Upper lobe of right lung (tissue), 1 donor: ENCODE measurements around the gene CORT. TPM values are rescaled to one million over a fixed set of nuclear protein-coding genes. Genes with fewer than 3 reads are reported as not detected.

ENCODE experiments used
- ATAC-seq: fragments of 200-7000 bp; cut with Tn5 transposase; one replicate; pipeline ENCODE4 v1.9.1; 2020; ENCODE audit warnings: mild to moderate bottlenecking, moderate library complexity
- DNase-seq: peaks from one replicate; pipeline ENCODE4 v3.0.0-alpha.2; 2020
- H3K27ac ChIP-seq: fragments of 200-600 bp; one replicate; pipeline ENCODE4 v1.8.0; 2022
- H3K27me3 ChIP-seq: fragments of 200-600 bp; one replicate; pipeline ENCODE4 v1.8.0; 2022; ENCODE audit warnings: mild to moderate bottlenecking
- H3K36me3 ChIP-seq: fragments of 200-600 bp; one replicate; pipeline ENCODE4 v1.8.0; 2022
- H3K4me1 ChIP-seq: fragments of 200-600 bp; one replicate; pipeline ENCODE4 v1.8.0; 2022
- H3K4me3 ChIP-seq: fragments of 200-600 bp; one replicate; pipeline ENCODE4 v1.8.0; 2022; ENCODE audit warnings: mild to moderate bottlenecking
- H3K9me3 ChIP-seq: fragments of 200-600 bp; one replicate; pipeline ENCODE4 v1.8.0; 2022
- CTCF ChIP-seq: fragments of 200-600 bp; IDR thresholded peaks from one replicate; pipeline ENCODE4 v1.8.0; 2022; ENCODE audit warnings: antibody characterized with exemption
- intact Hi-C: fragments of 100-400 bp; cut with DNase I; formaldehyde crosslinking; loops from one replicate; pipeline ENCODE4 v1.11.0; 2022
- total RNA-seq: library from RNA; stranded (reverse); fragmentation: NEBNext Ultra II Directional; extraction: Animal tissue kit (Norgen Biotek cat#: 25700); gene quantifications from one replicate; pipeline ENCODE4 v1.2.1, GENCODE V29; 2021
- donor health status: DM: no; HTN: yes; CAD: no; lungs with severe emphysema.

The CORT gene
- total RNA-seq, 1 donor from 2014 or later, result not detected

GRCh38 chr1:10433790-10434189 is 16.0 kb upstream of the CORT start:
- Histone ChIP-seq H3K9me3 (no peaks in the 10 kb centered on the region), H3K27ac (no peak overlapping the region), H3K36me3 (no peaks in the 10 kb centered on the region), H3K4me3 (no peak overlapping the region), H3K4me1 (peaks cover 15% of the 10 kb centered on the region), H3K27me3 (no peaks in the 10 kb centered on the region)
- ATAC-seq (no peak), DNase-seq (no peak)
- intact Hi-C loops, result loop anchor here (10.0 kb wide), 1 partner anchor 61 kb away; no protein-coding TSS in a partner anchor
- no peak for TF ChIP-seq CTCF

- no peak for DNase-seq
- H3K27me3 ChIP-seq, result no peaks in the 10 kb centered on the region
- no peak for TF ChIP-seq CTCF
- peaks cover 14% of the 10 kb centered on the region for H3K4me1 ChIP-seq
- H3K27ac ChIP-seq, result no peak overlapping the region
- ATAC-seq, result no peak
- no peaks in the 10 kb centered on the region for H3K36me3 ChIP-seq
- H3K4me3 ChIP-seq, result no peak overlapping the region
- intact Hi-C loops, result loop anchor here (10.0 kb wide), 1 partner anchor 60 kb away; no protein-coding TSS in a partner anchor
- no peaks in the 10 kb centered on the region for H3K9me3 ChIP-seq
Observed at GRCh38 chr1:10434590-10434989, 15.2 kb upstream of the CORT start.

GRCh38 chr1:10437052-10437451 is 12.8 kb upstream of the CORT start:
- Histone ChIP-seq H3K27ac (no peak overlapping the region), H3K9me3 (no peaks in the 10 kb centered on the region), H3K36me3 (no peaks in the 10 kb centered on the region), H3K27me3 (no peaks in the 10 kb centered on the region), H3K4me3 (no peak overlapping the region), H3K4me1 (no peaks in the 10 kb centered on the region)
- TF ChIP-seq CTCF, result no peak
- intact Hi-C loops, result loop anchor here (10.0 kb wide), 1 partner anchor 58 kb away; no protein-coding TSS in a partner anchor
- ATAC-seq (no peak), DNase-seq (no peak)

- intact Hi-C loops, result loop anchor here (10.0 kb wide), 1 partner anchor 56 kb away; no protein-coding TSS in a partner anchor
Observed at GRCh38 chr1:10438677-10439163, 11.1 kb upstream of the CORT start.

GRCh38 chr1:10440305-10440704 is 9.5 kb upstream of the CORT start:
- Histone ChIP-seq H3K4me1 (no peaks in the 10 kb centered on the region), H3K27ac (no peak overlapping the region), H3K27me3 (no peaks in the 10 kb centered on the region), H3K9me3 (no peaks in the 10 kb centered on the region), H3K36me3 (no peaks in the 10 kb centered on the region), H3K4me3 (no peak overlapping the region)
- no peak for TF ChIP-seq CTCF
- no peak for ATAC-seq
- no peak for DNase-seq
- intact Hi-C loops, result no loop called here

More at GRCh38 chr1:10438677-10439163, 11.1 kb upstream of the CORT start:
- no peaks in the 10 kb centered on the region for H3K4me1 ChIP-seq
- no peaks in the 10 kb centered on the region for H3K27me3 ChIP-seq
- H3K27ac ChIP-seq, result no peak overlapping the region
- H3K4me3 ChIP-seq, result no peak overlapping the region
- no peaks in the 10 kb centered on the region for H3K9me3 ChIP-seq
- no peak for TF ChIP-seq CTCF
- ATAC-seq (peak; percentile 86), DNase-seq (no peak)
- no peaks in the 10 kb centered on the region for H3K36me3 ChIP-seq

GRCh38 chr1:10440794-10441193 is 9.0 kb upstream of the CORT start:
- H3K4me1 ChIP-seq, result no peaks in the 10 kb centered on the region
- intact Hi-C loops, result no loop called here
- H3K36me3 ChIP-seq, result no peaks in the 10 kb centered on the region
- no peaks in the 10 kb centered on the region for H3K27me3 ChIP-seq
- no peak for ATAC-seq
- no peak for TF ChIP-seq CTCF
- no peak overlapping the region for H3K27ac ChIP-seq
- DNase-seq, result no peak
- no peaks in the 10 kb centered on the region for H3K9me3 ChIP-seq
- no peak overlapping the region for H3K4me3 ChIP-seq
